ENCODE measurements around the gene BUD13.

Gene BUD13

GRCh38 chr11:116742104-116742503 is 30.7 kb downstream of the BUD13 start:
- DNase-seq: no peak

DNA sequence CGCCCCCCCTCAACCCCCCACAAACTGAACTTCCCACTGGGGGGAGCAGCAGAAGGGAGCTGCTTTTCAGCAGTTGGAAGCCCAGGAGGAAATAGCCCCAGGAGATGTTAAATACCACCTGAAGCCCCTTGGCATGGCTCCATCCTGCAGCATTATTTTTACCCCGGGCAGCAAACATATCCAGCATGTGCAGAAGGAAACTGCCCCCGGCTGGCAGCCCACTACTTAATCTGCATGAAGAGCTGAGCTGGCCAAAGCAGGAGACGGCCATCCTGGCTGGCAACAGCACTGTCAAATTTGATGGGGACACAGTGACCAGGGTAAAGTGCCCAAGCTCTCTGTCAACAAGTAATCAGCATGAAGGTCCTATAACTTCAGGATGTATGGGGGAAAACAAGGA is 32.0 kb downstream of the BUD13 start:
- no peak for DNase-seq

DNA sequence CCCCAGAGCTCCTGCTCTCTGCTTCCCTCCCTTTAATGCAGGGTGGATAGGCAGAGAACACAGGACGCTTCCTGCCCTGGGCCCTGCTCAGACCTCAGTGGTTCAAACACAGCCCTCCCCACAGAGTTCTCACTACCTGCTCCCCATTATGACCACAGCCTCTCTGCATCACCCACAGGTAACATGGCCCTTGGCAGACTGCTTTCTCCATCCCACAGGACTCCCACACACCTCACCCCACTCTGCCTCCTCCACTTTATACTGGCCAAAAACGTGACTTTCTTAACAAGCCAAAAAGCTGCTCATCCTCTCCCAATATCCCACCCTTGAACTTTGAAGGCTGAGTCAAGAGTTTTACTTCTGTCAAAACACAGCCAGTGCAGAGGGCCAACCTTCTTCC is 33.8 kb downstream of the BUD13 start:
- no peak for DNase-seq

- DNase-seq: no peak
These were observed 36.0 kb downstream of the BUD13 start for GRCh38 chr11:116736763-116737162.

DNA sequence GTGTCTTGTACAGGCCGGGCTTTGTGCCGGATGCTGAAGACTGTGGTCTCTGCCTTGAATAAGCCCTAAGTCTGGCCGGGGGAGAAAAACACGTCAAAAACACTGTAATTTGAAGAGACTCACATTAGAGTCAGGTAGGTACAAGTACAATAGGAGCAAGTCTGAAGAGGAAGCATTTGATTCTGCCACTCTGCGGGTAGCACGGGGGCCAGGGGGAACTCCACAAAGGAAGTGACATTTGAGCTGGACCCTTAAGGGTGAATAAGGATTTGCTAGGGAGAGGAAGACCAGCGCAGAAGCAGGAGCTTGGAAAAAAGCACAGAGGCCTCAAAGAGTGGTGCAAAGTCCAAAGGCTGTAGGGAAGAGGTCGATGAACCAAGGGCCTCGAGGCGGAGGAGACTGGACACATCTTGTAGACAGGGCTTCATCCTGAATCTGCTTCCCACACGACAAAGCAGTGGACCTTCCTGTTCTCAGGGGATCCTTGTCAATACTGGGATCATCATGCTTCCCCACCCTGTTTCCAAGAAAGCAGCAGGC is 38.7 kb downstream of the BUD13 start:
- DNase-seq: no peak

- DNase-seq: no peak
These were observed 39.6 kb downstream of the BUD13 start for GRCh38 chr11:116733043-116733755.

DNA sequence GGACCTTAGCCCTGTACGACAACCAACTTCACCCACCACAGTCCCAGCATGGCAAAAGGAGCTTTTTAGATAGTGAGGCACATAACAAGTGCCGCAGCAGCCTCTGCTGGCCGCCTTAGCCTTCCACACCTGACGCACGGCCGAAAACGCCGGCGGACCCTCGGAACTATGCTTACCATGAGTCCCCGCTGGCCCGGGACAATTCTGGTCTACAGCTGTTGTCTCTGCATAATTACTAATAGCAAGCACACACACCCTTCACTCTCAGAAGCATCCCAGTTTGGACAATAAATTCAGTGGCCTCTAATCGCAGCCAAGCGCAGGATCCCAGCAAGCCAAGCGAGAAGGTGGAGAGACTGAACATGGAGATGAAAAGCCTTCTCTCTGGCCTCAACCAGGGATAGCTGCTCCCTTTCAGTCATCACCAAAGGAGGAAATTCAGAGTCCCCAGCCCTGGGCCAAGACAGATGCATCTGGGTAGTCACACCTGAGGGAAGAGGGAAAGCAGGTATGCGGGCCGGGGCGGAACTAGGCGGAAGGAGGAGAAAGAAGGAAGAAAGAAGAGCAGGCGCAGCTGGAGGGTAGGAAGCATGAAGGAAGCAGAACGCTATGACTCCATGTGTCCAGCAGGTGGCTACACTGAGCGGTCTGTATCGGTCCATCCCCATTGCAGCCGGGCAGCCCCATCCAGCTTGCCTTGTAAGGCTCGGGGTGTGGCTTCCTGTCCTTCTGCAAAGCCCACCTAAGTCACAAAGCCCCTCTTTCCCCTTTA is 40.3 kb downstream of the BUD13 start:
- peak; percentile 46 for DNase-seq

DNA sequence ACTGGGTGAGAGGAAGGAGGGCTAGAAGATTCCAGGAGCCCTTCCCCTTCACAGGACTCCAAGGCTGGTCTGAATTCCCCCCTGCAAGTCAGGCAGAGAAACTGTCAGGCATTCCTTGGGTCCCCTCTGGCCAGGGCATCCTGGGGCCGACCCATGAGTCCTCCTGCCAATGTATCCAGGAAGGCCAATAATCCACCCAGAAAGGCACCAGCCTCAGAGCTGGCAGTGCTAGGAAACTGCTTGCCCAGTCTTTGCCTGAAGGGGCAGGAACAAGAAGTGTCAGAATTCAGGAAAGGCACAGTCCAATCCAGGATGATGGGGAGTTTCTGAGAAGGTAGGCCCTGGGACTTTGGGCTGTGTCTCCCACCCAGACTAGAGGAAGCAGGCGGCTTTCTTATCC is 41.0 kb downstream of the BUD13 start:
- DNase-seq: no peak

GRCh38 chr11:116731097-116731761 is 41.6 kb downstream of the BUD13 start:
- peak; percentile 15 for DNase-seq

- no peak for DNase-seq
These were observed 42.2 kb downstream of the BUD13 start for GRCh38 chr11:116730601-116731000.

GRCh38 chr11:116730241-116730561 is 42.6 kb downstream of the BUD13 start:
- no peak for DNase-seq

- DNase-seq: no peak
These were observed 43.1 kb downstream of the BUD13 start for GRCh38 chr11:116729501-116730240.

DNA sequence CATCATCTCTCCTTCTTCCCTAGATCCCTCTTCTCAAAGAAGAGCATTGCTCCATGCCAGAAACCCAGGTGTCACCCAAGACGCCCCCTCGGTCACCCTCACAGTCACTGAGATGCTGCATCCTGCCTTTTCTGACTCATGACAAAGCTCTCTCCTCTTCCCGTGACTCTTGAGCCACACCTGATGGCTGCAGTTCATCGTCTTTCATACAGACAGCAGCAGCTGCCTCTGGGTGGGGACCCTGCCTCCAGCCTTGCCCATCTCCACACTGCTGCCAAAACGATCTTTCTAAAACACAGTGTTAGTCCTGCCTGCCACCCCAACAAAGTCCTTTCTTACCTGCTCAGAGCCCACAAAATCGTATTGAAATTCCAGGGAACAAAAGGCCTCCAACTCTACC is 44.8 kb downstream of the BUD13 start:
- no peak for DNase-seq

DNA sequence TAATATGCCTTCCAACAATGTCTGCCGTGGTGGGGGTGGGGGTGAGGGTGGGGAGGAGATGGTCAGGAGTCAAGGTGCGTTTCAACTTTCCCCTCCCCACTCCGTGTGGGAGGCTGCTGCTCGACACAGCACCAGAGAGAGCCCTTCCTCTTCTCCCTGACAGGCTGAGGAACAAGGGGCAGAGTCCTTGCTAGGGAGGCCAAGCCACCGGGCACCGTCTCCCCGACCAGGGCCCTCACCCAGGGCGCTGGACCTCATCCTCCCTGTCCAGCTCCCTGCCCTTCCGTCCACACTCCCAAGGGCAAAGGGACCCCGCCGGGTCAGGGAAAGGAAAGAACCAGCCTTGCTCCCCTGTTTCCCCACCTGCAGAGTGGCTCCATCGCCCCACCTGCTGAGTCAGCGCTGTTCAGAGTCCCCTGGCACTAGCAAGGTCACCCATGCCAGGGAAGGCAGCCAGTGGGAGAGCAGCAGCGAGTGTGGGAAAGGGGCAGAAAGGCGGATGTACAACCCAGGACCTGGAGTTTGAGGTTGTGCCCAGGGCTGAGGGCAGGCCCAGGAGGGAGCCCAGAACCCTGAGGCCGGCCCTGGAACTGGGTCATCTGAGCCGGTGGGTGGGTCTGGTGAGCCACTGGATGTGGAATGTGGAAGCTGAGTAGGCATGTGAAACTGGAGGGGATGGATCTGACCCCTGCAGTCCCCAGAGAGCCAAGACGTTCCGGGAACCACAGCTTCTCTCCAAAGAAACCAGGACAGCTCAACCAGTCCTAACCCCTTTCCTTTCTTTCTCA is 47.2 kb downstream of the BUD13 start:
- DNase-seq: no peak

GRCh38 chr11:116724813-116725212 is 48.0 kb downstream of the BUD13 start:
- no peak for DNase-seq

DNA sequence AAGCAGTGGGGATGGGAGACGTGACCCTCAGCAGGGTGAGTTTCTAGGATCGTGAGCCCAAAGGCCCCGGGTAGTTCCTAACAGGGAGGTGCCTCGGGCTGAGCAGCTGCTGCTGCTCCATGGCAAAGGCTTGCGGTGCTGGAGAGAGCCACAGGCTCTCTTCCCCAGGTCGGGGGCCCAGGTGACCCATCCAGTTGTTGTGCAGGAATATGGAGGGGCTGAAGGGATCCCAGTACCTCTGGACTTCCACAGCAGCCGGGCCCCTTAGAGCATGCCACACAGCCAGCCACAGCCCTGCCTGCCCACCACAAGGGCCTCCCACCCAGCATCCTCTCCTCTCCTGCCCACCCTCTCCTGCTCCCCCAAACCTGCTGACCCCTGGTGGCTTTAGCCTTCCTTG is 49.3 kb downstream of the BUD13 start:
- DNase-seq: no peak

DNA sequence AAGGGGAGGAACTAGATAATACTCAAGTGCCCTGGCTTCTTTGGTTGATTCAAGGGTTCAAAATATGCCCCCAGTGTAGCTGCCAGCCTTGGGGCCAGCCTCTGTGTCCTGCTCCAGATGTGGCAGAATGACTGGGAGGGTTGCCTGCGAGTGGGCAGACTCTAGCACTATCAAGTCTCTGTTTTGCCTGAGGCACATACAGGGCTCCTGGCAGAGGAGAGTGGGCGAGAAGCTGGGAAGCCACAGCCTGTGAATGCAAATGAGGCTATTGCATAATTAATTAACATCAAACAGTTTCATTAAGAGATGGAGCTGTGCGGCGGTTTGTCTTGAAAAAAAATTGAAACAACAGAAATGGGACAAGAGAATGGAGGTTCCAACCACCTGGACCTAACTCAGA is 50.8 kb downstream of the BUD13 start:
- DNase-seq: no peak

GRCh38 chr11:116720895-116721294 is 51.9 kb downstream of the BUD13 start:
- no peak for DNase-seq

GRCh38 chr11:116718955-116719501 is 53.8 kb downstream of the BUD13 start:
- DNase-seq: no peak

DNA sequence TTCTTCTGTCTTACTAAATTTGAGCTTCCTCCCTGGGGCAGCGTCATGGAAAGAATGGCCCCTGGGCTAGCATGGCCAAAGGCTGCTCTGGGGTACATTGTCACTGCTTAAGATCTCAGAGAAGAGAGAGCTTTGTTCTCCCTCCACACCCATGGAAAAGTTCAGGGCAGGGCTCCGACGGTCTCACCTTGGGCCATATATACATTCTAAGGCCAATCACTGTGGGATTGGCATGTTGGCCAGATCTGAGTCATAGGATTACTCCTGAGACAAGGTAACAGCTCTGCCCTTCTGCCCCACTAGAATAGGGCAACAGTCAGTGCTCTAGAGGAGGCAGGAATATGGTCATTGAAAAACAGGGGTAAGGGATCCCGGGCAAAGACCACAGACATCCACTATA is 56.2 kb downstream of the BUD13 start:
- no peak for DNase-seq

DNA sequence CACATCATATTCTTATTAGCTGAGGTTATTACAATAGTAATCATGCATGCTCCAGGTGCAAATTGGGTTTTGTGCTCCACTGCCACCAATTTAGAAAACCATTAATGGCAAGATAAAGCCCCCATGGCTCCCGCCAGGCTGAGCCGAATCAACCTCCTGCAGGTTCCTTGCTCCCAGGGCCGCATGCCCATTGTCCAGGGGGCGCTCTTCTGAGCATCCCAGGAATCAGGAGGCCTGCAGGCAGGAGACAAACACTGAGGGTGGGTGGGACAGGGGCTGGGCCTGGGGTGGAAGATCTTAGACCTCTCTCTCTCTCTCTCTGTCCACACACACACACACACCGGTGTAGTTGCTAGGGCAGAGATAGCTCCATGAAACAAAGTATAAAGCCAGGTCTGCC is 57.4 kb downstream of the BUD13 start:
- DNase-seq: no peak

GRCh38 chr11:116714902-116715301 is 57.9 kb downstream of the BUD13 start:
- DNase-seq: no peak
